SHP77 (cell line): ENCODE results near the gene OTOP2.

Experiments used
- DNase-seq, 2 experiments: peaks; one replicate each; lab custom pipeline; 2025; lab: John Stamatoyannopoulos, UW

Gene OTOP2

GRCh38 chr17:74924250-74924948 is at the start of gene OTOP2:
Gene OTOP2 (plus strand): TSS chr17:74924273. CDS start chr17:74924633, 360 bp downstream.
- DNase-seq: no peak

- DNase-seq: no peak
Observed at GRCh38 chr17:74874615-74875037, 49.4 kb upstream of the OTOP2 start.

GRCh38 chr17:74875155-74875976 is 48.7 kb upstream of the OTOP2 start:
- no peak for DNase-seq

- DNase-seq: no peak
Observed at GRCh38 chr17:74875977-74876593, 48.0 kb upstream of the OTOP2 start.

GRCh38 chr17:74877592-74878548 is 46.2 kb upstream of the OTOP2 start:
- peak in 1 of 2 experiments; percentile 36 for DNase-seq

GRCh38 chr17:74878658-74879057 is 45.4 kb upstream of the OTOP2 start:
- no peak for DNase-seq

GRCh38 chr17:74879308-74879707 is 44.8 kb upstream of the OTOP2 start:
- DNase-seq: no peak

GRCh38 chr17:74881073-74881472 is 43.0 kb upstream of the OTOP2 start:
- DNase-seq: no peak

- no peak for DNase-seq
Observed at GRCh38 chr17:74882517-74883240, 41.4 kb upstream of the OTOP2 start.

GRCh38 chr17:74883241-74883745 is 40.8 kb upstream of the OTOP2 start:
- DNase-seq: no peak

GRCh38 chr17:74888469-74888868 is 35.6 kb upstream of the OTOP2 start:
- DNase-seq: no peak

GRCh38 chr17:74890554-74890953 is 33.5 kb upstream of the OTOP2 start:
- no peak for DNase-seq

GRCh38 chr17:74892013-74892841 is 31.8 kb upstream of the OTOP2 start:
- peak in 1 of 2 experiments; percentile 16 for DNase-seq

- no peak for DNase-seq
Observed at GRCh38 chr17:74892974-74893911, 30.8 kb upstream of the OTOP2 start, which contains the start of gene FADS6. Gene FADS6 (minus strand): TSS chr17:74893633. CDS start chr17:74893595, 38 bp downstream.

GRCh38 chr17:74893936-74894671 is 30.0 kb upstream of the OTOP2 start:
- no peak for DNase-seq

GRCh38 chr17:74898376-74898946 is 25.6 kb upstream of the OTOP2 start:
- no peak for DNase-seq

- no peak for DNase-seq
Observed at GRCh38 chr17:74900208-74900607, 23.9 kb upstream of the OTOP2 start.
